Activated CD8-positive, alpha-beta memory T cell treated with anti-CD3 and anti-CD28 coated beads, Interleukin-2, amount 50 U/mL, for 24 hours (primary cell): Measurements from ENCODE around the gene FARS2.

Experiments
- DNase-seq: peaks from one replicate; pipeline ENCODE4 v3.0.0-alpha.2; 2020; ENCODE audit errors: extremely low read depth

FARS2 gene

GRCh38 chr6:5506149-5506548 is 244.8 kb downstream of the FARS2 start:
- DNase-seq, result no peak

GRCh38 chr6:5506597-5506996 is 245.3 kb downstream of the FARS2 start:
- no peak for DNase-seq

GRCh38 chr6:5507131-5507681 is 245.9 kb downstream of the FARS2 start:
- DNase-seq, result no peak

GRCh38 chr6:5509106-5509505 is 247.8 kb downstream of the FARS2 start:
- no peak for DNase-seq

GRCh38 chr6:5510331-5511133 is 249.2 kb downstream of the FARS2 start:
- DNase-seq, result no peak

GRCh38 chr6:5511954-5512353 is 250.6 kb downstream of the FARS2 start:
- DNase-seq, result no peak

GRCh38 chr6:5512422-5512821 is 251.1 kb downstream of the FARS2 start:
- DNase-seq, result no peak

GRCh38 chr6:5513408-5513807 is 252.1 kb downstream of the FARS2 start:
- no peak for DNase-seq

GRCh38 chr6:5514353-5514752 is 253.0 kb downstream of the FARS2 start:
- DNase-seq, result no peak

GRCh38 chr6:5515200-5515599 is 253.9 kb downstream of the FARS2 start:
- no peak for DNase-seq

- DNase-seq, result no peak
These were observed 254.7 kb downstream of the FARS2 start for GRCh38 chr6:5516036-5516435.

GRCh38 chr6:5517796-5518195 is 256.5 kb downstream of the FARS2 start:
- DNase-seq, result no peak

- DNase-seq, result no peak
These were observed 257.7 kb downstream of the FARS2 start for GRCh38 chr6:5518936-5519491.

GRCh38 chr6:5520796-5521195 is 259.5 kb downstream of the FARS2 start:
- DNase-seq, result no peak

- DNase-seq, result no peak
These were observed 260.0 kb downstream of the FARS2 start for GRCh38 chr6:5521322-5521721.

- DNase-seq, result no peak
These were observed 260.8 kb downstream of the FARS2 start for GRCh38 chr6:5522147-5522546.

- DNase-seq, result no peak
These were observed 262.8 kb downstream of the FARS2 start for GRCh38 chr6:5524110-5524509.

- DNase-seq, result no peak
These were observed 263.9 kb downstream of the FARS2 start for GRCh38 chr6:5525209-5525608.

GRCh38 chr6:5529015-5529414 is 267.7 kb downstream of the FARS2 start:
- no peak for DNase-seq

GRCh38 chr6:5529733-5530132 is 268.4 kb downstream of the FARS2 start:
- no peak for DNase-seq

GRCh38 chr6:5531161-5531560 is 269.8 kb downstream of the FARS2 start:
- DNase-seq, result no peak

GRCh38 chr6:5531853-5532375 is 270.6 kb downstream of the FARS2 start:
- DNase-seq, result no peak

GRCh38 chr6:5532941-5533340 is 271.6 kb downstream of the FARS2 start:
- no peak for DNase-seq
